Neural cell (in vitro differentiated cells): ENCODE results near the gene GPNMB. TPM values are rescaled to one million over a fixed set of nuclear protein-coding genes. Genes with fewer than 3 reads are reported as not detected.

Experiments
- H2AFZ ChIP-seq: fragments of 200-600, 300-800 bp; sonication (generic), shearing (Covaris generic); 2 replicates; pipeline ENCODE4 v1.6.0; 2014; ENCODE audit warnings: low read depth, mild to moderate bottlenecking, antibody characterized with exemption, low read length, moderate library complexity
- H3F3A ChIP-seq: fragments of 200-600 bp; shearing (Covaris generic); 2 replicates; pipeline ENCODE4 v1.6.1; 2016; ENCODE audit warnings: mild to moderate bottlenecking, moderate library complexity, mixed read lengths, antibody characterized with exemption, low read length; ENCODE audit not compliant: insufficient read depth, poor library complexity, severe bottlenecking
- H3K27ac ChIP-seq: fragments of 200-600, 300-800 bp; sonication (generic), shearing (Covaris generic); 2 replicates; pipeline ENCODE4 v1.5.1; 2014; ENCODE audit warnings: mild to moderate bottlenecking, low read length, moderate library complexity
- H3K27me3 ChIP-seq: fragments of 300-800, 200-600 bp; sonication (generic), shearing (Covaris generic); 2 replicates; pipeline ENCODE4 v1.6.0; 2014; ENCODE audit warnings: mild to moderate bottlenecking, low read depth, low read length, moderate library complexity; ENCODE audit not compliant: insufficient read depth
- H3K36me3 ChIP-seq: fragments of 300-800, 200-600 bp; sonication (generic), shearing (Covaris generic); 2 replicates; pipeline ENCODE4 v1.5.1; 2014; ENCODE audit warnings: mild to moderate bottlenecking, antibody characterized with exemption, low read length, moderate library complexity; ENCODE audit not compliant: insufficient read depth
- H3K4me2 ChIP-seq: fragments of 300-800, 200-600 bp; sonication (generic), shearing (Covaris generic); 2 replicates; pipeline ENCODE4 v1.6.0; 2014; ENCODE audit warnings: mild to moderate bottlenecking, low read length
- H3K4me3 ChIP-seq: fragments of 300-800, 200-600 bp; sonication (generic), shearing (Covaris generic); 2 replicates; pipeline ENCODE4 v1.5.1; 2014; ENCODE audit warnings: mild to moderate bottlenecking, low read length, moderate library complexity
- H3K79me2 ChIP-seq: fragments of 200-600 bp; shearing (Covaris generic); replicated peaks from 2 replicates; pipeline ENCODE4 v1.6.0; 2014; ENCODE audit warnings: mild to moderate bottlenecking, low read length, moderate library complexity; ENCODE audit not compliant: insufficient read depth
- H3K9ac ChIP-seq: fragments of 300-800, 200-600 bp; sonication (generic), shearing (Covaris generic); 2 replicates; pipeline ENCODE4 v1.6.1; 2016; ENCODE audit warnings: mild to moderate bottlenecking, low read length, mixed read lengths
- H3K9me2 ChIP-seq: fragments of 200-600 bp; shearing (Covaris generic); 2 replicates; pipeline ENCODE4 v1.6.1; 2016; ENCODE audit warnings: mild to moderate bottlenecking, low read length, mixed read lengths; ENCODE audit not compliant: insufficient read depth
- H3K9me3 ChIP-seq: fragments of 200-600, 300-800 bp; sonication (generic), shearing (Covaris generic); 2 replicates; pipeline ENCODE4 v1.6.1; 2016; ENCODE audit warnings: mild to moderate bottlenecking, mixed run types, low read length, moderate library complexity, mixed read lengths
- H4K20me1 ChIP-seq: fragments of 200-600 bp; shearing (Covaris generic); 2 replicates; pipeline ENCODE4 v1.6.1; 2016; ENCODE audit warnings: mild to moderate bottlenecking, mixed run types; ENCODE audit not compliant: insufficient read depth
- CTCF ChIP-seq: fragments of 450-650 bp; IDR thresholded peaks from 2 replicates; pipeline ENCODE4 v1.5.1; 2014; ENCODE audit warnings: antibody characterized with exemption, mild to moderate bottlenecking, moderate library complexity; ENCODE audit not compliant: poor library complexity, severe bottlenecking
- EP300 ChIP-seq: fragments of 450-650 bp; conservative IDR thresholded peaks from 2 replicates; pipeline ENCODE4 v1.6.1; 2014; ENCODE audit warnings: antibody characterized with exemption, mild to moderate bottlenecking, moderate library complexity; ENCODE audit not compliant: poor library complexity, severe bottlenecking
- EZH2 ChIP-seq: fragments of 200-600, 300-800 bp; shearing (Covaris generic), sonication (generic); IDR thresholded peaks from 2 replicates; pipeline ENCODE4 v1.6.1; 2014; ENCODE audit warnings: antibody characterized with exemption, low read length, borderline replicate concordance, mild to moderate bottlenecking; ENCODE audit not compliant: insufficient read depth, poor library complexity, severe bottlenecking
- MXI1 ChIP-seq: fragments of 450-650 bp; conservative IDR thresholded peaks from 2 replicates; pipeline ENCODE4 v1.6.1; 2014; ENCODE audit warnings: antibody characterized with exemption, mild to moderate bottlenecking; ENCODE audit not compliant: poor library complexity, severe bottlenecking
- POLR2AphosphoS5 ChIP-seq: IDR thresholded peaks from 2 replicates; pipeline ENCODE4 v1.6.1; 2012
- RAD21 ChIP-seq: fragments of 450-650 bp; conservative IDR thresholded peaks from 2 replicates; pipeline ENCODE4 v1.6.1; 2014; ENCODE audit warnings: antibody characterized with exemption, mild to moderate bottlenecking, moderate library complexity
- REST ChIP-seq: IDR thresholded peaks from 2 replicates; pipeline ENCODE4 v1.6.1; 2012; ENCODE audit warnings: borderline replicate concordance
- SMC3 ChIP-seq: fragments of 450-650 bp; conservative IDR thresholded peaks from 2 replicates; pipeline ENCODE4 v1.6.1; 2014; ENCODE audit warnings: antibody characterized with exemption, mild to moderate bottlenecking, moderate library complexity; ENCODE audit not compliant: poor library complexity
- TAF1 ChIP-seq: IDR thresholded peaks from 2 replicates; pipeline ENCODE4 v1.6.1; 2012; ENCODE audit warnings: low read depth
- polyA plus RNA-seq: library from polyadenylated mRNA; depleted of rRNA; stranded (reverse); fragments of >200 nt; gene quantifications from 2 replicates; pipeline ENCODE4 v1.2.3, GENCODE V29; 2014

The GPNMB gene
- polyA plus RNA-seq, 1 donor from 2014 or later: not detected

GRCh38 chr7:23212841-23213240 is 33.7 kb upstream of the GPNMB start:
- no peaks in the 10 kb centered on the region for H3K27me3 ChIP-seq
- H3K27ac ChIP-seq: no peak overlapping the region
- H3K4me3 ChIP-seq: no peak overlapping the region
- no peaks in the 10 kb centered on the region for H4K20me1 ChIP-seq
- H3K9ac ChIP-seq: no peak overlapping the region
- H3K9me2 ChIP-seq: no peaks in the 10 kb centered on the region
- H3K36me3 ChIP-seq: no peaks in the 10 kb centered on the region
- H2AFZ ChIP-seq: no peak overlapping the region
- H3K9me3 ChIP-seq: no peaks in the 10 kb centered on the region
- no peaks in the 10 kb centered on the region for H3K79me2 ChIP-seq
- no peak overlapping the region for H3K4me2 ChIP-seq
- no peak for TF ChIP-seq TAF1
- no peak for TF ChIP-seq SMC3
- no peak for TF ChIP-seq RAD21
- no peak for TF ChIP-seq MXI1
- no peak for TF ChIP-seq POLR2AphosphoS5
- no peak for TF ChIP-seq EP300
- TF ChIP-seq CTCF: no peak
- no peak for TF ChIP-seq EZH2
- no peak for TF ChIP-seq REST
- no peaks in the 10 kb centered on the region for H3F3A ChIP-seq

GRCh38 chr7:23213755-23214154 is 32.8 kb upstream of the GPNMB start:
- Histone ChIP-seq H3K9ac (no peak overlapping the region), H3K36me3 (no peaks in the 10 kb centered on the region), H3K79me2 (no peaks in the 10 kb centered on the region), H3F3A (no peaks in the 10 kb centered on the region), H3K9me2 (no peaks in the 10 kb centered on the region), H3K4me3 (no peak overlapping the region), H4K20me1 (no peaks in the 10 kb centered on the region), H3K27me3 (no peaks in the 10 kb centered on the region), H2AFZ (no peak overlapping the region), H3K9me3 (no peaks in the 10 kb centered on the region), H3K27ac (no peak overlapping the region), H3K4me2 (no peak overlapping the region)
- TF ChIP-seq POLR2AphosphoS5: no peak
- TF ChIP-seq CTCF: no peak
- TF ChIP-seq TAF1: no peak
- TF ChIP-seq EZH2: no peak
